HG02642 (cell line): ENCODE measurements around the gene HOXB8.

ENCODE experiments used
- ATAC-seq: cut with Tn5 transposase; IDR thresholded peaks from one replicate; pipeline ENCODE4 v1.9.1; 2021; ENCODE audit warnings: mild to moderate bottlenecking; ENCODE audit not compliant: unreplicated experiment, poor library complexity

The HOXB8 gene

DNA sequence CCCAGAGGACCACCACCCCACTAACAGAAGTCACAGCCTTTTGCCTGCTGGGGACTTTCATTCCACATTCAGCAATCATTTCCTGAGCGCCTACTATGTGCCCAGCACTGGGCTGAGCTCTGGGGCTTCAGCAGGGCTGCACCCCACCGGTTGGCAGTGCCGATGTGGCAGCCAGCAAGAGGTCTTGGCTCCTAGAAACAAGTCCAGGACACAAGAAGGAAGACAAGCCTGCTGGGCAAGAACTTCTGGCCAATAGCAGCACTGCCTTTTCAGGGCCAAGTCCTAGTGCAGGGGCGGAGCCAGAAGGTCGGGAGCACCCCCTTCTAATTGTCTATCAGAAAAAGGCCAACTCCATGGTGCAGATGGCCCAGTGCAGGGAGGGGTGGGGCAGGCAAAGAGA is 24.0 kb upstream of the HOXB8 start:
- ATAC-seq, result no peak

GRCh38 chr17:48637323-48638260 is 22.5 kb upstream of the HOXB8 start:
- no peak for ATAC-seq

DNA sequence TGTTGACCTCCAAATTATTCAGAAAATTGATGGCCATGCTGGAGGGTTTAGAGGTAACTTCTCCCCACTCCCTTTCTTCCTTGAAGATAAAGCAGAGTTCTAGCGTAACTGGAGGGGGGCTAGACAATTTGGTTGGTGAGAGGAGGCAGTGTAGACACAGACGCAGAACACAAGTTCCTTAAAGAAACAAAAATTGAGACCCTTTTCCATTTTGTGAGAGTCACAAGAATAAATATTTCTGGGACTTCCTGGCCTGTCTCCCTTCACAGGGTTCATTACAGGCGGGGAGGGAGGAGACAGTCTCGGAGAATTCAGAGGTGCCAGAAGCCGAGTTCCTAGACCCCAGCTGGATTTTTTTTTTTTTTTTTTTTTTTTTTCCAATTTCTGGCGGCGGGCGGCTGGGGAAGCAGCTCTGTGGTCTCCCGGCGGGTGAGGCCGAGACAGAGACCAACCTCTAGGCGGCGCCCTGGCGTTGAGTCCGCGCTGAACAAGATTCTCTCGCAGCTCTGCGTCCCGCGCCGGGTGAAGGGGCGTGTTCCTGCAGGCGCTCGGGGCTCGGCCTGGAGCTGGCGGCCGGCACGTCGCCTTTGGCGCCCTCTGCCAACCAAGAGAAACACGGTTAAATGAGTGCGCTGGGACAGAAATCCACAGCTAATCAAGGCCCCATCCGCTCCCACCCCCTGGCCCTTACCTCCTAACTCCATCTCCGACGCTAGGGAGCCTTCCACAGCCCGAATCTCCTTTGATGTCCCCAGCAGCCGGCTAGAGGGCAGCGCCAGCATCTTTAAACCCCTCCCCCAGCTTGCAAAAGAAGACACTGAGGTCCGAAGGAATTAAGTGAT is 21.3 kb upstream of the HOXB8 start:
- peak; percentile 67 for ATAC-seq

GRCh38 chr17:48634493-48635208 is 19.6 kb upstream of the HOXB8 start:
- ATAC-seq, result no peak

DNA sequence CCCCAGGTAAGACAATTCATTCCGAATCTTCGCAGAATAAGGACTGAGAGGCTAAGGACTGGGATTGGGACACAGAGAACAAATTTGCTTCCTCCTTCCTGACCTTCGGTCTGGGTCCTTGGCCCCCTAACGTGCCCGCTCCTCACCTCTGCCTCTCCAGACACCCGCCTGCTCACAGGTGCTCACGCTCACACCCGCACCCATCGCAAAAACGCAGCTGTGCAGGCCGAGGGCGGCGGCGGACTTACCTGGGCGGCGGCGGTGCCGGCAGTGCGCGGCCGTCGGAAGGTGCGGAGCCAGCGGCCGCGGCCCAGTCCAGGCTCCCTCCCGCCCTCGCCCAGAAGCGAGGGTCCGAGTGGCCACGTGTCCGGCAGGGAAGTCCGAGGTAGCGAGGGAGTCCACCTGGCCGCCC is 18.2 kb upstream of the HOXB8 start:
- ATAC-seq, result no peak

- no peak for ATAC-seq
Observed at GRCh38 chr17:48632579-48633265, 17.6 kb upstream of the HOXB8 start.

DNA sequence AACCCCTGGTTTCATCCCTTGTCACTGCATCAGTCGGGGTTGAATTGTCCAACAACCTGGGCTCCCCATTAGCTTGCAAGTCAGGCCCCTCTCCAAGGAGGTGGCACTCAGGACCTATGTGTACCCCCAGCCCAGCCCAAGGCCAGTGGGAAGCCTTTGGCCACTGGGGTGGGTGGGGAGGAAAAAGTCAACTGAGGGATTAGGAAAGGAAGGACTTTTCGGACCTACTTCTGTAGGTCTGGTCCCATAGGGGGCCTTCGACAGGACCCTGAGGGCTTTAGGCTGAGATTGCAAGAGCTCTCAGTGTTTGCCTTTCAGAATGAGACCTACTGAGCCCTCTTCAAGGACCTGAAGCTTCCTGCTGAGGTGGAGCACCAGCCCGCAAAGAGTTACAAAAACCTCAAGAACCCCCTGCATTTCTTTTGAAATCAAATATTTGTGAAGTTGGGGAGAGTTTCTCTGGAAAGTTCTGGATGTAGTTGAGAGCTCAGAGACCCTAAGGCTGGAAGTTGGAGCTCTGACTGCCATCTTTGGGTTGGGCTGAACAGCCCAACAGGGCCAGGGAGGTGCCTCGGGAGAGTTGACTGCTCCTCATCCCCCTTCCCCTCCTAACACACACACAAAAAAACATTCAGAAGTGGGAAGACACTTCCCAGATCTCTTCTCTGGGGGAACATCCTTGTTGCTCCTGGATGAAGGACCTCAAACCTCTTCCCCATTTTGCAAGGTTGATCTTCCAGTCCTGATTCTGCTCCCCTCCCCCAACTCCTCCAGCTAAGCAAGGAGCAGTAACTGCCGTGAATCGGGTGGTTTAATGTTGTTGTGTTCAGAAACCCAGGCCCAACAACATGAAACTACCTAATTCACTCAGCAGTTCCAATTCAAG is 16.8 kb upstream of the HOXB8 start:
- no peak for ATAC-seq

- no peak for ATAC-seq
Observed at GRCh38 chr17:48630925-48631692, 16.0 kb upstream of the HOXB8 start.

- ATAC-seq, result no peak
Observed at GRCh38 chr17:48630009-48630924, 15.2 kb upstream of the HOXB8 start.

DNA sequence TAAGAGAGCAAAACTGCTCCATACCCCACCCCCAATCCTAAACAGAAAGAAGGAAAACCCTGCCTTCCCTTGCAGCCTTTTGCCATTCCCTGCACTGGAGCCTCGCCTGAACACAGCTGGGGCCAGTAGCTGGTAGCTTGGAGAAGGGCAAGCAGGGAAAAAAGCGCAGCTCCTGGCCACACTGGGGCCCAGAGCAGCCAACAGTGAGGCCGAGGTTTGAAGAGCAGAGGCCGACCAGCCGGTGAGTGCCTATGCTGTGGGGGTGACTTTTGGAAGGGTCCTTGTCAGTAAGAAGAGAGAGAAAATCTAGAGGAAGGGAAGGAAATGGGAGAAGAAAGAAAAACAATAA is 14.3 kb upstream of the HOXB8 start:
- no peak for ATAC-seq

DNA sequence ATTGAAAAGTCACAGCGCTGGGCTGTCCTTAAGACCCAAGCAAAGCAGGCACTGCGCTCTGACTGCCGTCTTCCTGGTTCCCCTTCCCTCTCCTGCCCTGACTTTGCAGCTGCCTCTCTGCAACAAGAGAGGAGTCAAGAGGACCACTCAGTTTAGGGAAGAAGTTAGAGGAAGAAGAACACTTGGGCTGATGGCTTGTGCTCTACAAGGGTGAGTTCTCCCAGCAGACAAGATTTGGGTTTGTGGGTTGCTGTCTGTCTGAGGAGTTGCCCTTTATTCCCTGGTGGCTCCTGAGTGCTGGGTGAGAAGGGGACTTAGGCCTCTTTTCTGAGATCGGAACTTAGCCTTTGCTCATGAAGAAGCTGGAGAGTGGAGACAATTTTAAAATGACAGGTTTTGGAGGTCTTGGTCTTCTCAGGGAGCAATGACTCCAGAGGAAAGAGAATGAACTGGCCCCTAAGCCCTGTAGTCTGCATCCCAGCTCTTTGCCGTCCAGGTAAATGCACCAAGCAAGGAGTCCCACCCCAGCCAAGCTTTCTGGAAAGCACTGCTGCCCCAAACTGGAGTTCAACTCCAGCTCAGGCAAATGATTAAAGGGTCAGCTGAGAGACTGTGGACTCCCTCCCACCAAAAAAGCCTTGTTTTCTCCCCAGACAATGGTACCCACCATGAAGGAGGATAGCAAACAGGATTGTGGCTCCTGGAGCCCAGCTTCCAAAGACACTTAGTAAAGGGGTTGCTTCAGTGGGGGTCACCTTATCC is 13.7 kb upstream of the HOXB8 start:
- no peak for ATAC-seq

- no peak for ATAC-seq
Observed at GRCh38 chr17:48627623-48628521, 12.8 kb upstream of the HOXB8 start.

DNA sequence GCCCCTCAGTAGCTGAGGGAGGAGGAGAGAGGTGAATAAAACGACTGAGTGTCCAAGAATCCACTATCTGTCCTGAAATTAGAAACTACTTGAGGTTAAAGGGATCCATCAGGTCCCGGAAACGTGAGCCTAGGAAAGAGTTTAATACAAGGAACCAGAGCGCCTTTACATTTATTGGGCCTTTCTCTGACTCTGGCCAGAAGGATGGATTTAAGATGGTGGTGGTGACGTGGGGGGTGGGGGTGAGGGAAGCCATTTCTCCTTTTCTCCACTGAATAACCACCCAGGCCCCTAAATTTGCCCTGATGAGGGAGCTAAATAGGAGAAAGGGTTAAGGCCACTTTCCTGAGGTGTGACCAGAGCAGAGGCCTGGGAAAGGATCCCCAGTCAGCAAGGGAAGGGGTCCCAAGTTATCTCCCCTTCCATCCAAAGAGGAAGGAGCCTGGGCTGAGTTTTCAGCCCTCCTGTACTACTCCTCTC is 12.1 kb upstream of the HOXB8 start:
- no peak for ATAC-seq

DNA sequence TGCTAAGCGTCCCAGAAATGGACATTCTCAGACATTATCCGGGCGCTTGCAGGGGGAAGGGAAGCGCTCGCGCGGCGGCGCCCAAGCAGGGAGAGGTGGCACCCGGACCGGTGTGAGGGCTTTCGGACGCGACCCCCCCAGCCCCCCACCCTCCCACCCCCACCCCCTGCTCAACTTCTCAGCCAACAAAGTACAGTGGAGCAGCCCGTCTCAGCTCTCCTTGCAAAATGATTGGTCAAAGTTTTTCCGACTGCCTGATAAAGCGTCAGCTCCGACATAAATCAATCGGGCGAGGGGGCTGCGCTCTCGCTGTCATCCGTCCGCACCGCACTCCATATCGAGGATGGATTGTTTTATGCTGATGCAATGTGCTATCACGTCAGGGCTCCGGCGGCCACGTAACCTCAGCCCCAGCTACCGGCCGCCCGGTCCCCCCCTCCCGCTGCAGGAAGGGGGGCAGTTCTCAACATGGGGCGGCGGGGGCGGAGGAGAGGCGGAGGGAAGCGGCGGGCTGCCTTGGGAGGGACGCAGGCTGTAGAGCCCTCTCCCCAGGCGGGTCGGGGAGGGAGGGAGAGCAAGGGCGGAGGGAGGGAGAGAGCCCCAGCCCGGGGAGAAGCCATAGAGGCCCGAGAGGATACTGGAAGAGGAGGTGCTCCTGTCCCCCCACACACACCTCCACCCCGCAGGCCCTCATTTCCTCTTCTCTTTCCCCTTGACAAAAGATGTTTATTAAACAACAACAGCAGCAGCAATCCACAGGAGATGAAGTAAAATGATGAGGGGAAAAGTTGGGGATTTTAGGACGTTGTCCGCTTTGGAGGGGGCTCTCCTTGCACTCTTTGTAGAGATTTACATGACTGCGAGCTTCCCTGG is 11.4 kb upstream of the HOXB8 start, which contains the start of gene HOXB9:
Gene HOXB9, minus strand, starts transcription at position 114 of the 873 bp plus-strand sequence. Its CDS starts 89 bp downstream, at position 25.
- no peak for ATAC-seq
